Hepatocyte (in vitro differentiated cells): Measurements from ENCODE around the gene INTS11. TPM values are rescaled to one million over a fixed set of nuclear protein-coding genes. Genes with fewer than 3 reads are reported as not detected.

ENCODE experiments used
- DNase-seq: peaks from one replicate; pipeline ENCODE4 v3.0.0-alpha.2; 2016; ENCODE audit warnings: low spot score
- H2AFZ ChIP-seq: fragments of 200-600 bp; sonication (generic); 2 replicates; pipeline ENCODE4 v1.6.0; 2016; ENCODE audit warnings: antibody characterized with exemption, mild to moderate bottlenecking
- H3K27ac ChIP-seq: fragments of 200-600 bp; sonication (generic); 2 replicates; pipeline ENCODE4 v1.5.1; 2016; ENCODE audit warnings: mild to moderate bottlenecking
- H3K27me3 ChIP-seq: fragments of 200-600 bp; sonication (generic); 2 replicates; pipeline ENCODE4 v1.6.1; 2016
- H3K36me3 ChIP-seq: fragments of 200-600 bp; sonication (generic); replicated peaks from 2 replicates; pipeline ENCODE4 v1.5.1; 2016; ENCODE audit warnings: low read depth; ENCODE audit not compliant: insufficient read depth
- H3K4me1 ChIP-seq: fragments of 200-600 bp; sonication (generic); 2 replicates; pipeline ENCODE4 v1.5.1; 2016; ENCODE audit warnings: mild to moderate bottlenecking, moderate library complexity; ENCODE audit not compliant: insufficient read depth
- H3K4me2 ChIP-seq: fragments of 200-600 bp; sonication (generic); 2 replicates; pipeline ENCODE4 v1.6.0; 2016
- H3K4me3 ChIP-seq: fragments of 200-600 bp; sonication (generic); 2 replicates; pipeline ENCODE4 v1.5.1; 2016; ENCODE audit warnings: mild to moderate bottlenecking
- H3K79me2 ChIP-seq: fragments of 200-600 bp; sonication (generic); 2 replicates; pipeline ENCODE4 v1.6.0; 2017; ENCODE audit warnings: mild to moderate bottlenecking
- H3K9me2 ChIP-seq: fragments of 200-600 bp; sonication (generic); replicated peaks from 2 replicates; pipeline ENCODE4 v1.6.0; 2017; ENCODE audit warnings: mild to moderate bottlenecking; ENCODE audit not compliant: insufficient read depth
- H3K9me3 ChIP-seq: fragments of 200-600 bp; sonication (generic); 2 replicates; pipeline ENCODE4 v1.5.1; 2016; ENCODE audit warnings: low read depth, mild to moderate bottlenecking
- H4K20me1 ChIP-seq: fragments of 200-600 bp; sonication (generic); 2 replicates; pipeline ENCODE4 v1.6.0; 2016; ENCODE audit warnings: mild to moderate bottlenecking; ENCODE audit not compliant: insufficient read depth, poor library complexity, severe bottlenecking
- CTCF ChIP-seq: fragments of 200-600 bp; sonication (generic); IDR thresholded peaks from 2 replicates; pipeline ENCODE4 v1.5.1; 2016; ENCODE audit warnings: antibody characterized with exemption, mild to moderate bottlenecking; ENCODE audit not compliant: poor library complexity
- EZH2 ChIP-seq: fragments of 200-600 bp; sonication (generic); IDR thresholded peaks from 2 replicates; pipeline ENCODE4 v1.6.1; 2016; ENCODE audit warnings: antibody characterized with exemption, mild to moderate bottlenecking, borderline replicate concordance
- EZH2phosphoT487 ChIP-seq: fragments of 200-600 bp; sonication (generic); IDR thresholded peaks from one replicate; pipeline ENCODE4 v1.6.1; 2018; ENCODE audit warnings: antibody characterized with exemption, mild to moderate bottlenecking, low read depth, moderate library complexity; ENCODE audit not compliant: unreplicated experiment, severe bottlenecking
- WGBS: methylation state at CpG from one replicate; pipeline ENCODE4 v1.1.6; 2016; ENCODE audit warnings: low lambda C conversion rate; ENCODE audit errors: missing lambda C conversion rate; 5-methylcytosine and 5-hydroxymethylcytosine counted together
- polyA plus RNA-seq: library from polyadenylated mRNA; unstranded; fragments of >200 nt; fragmentation: Nextera tagmentation; extraction: Ambion mirVana; gene quantifications from 2 replicates; pipeline ENCODE4 v1.2.1, GENCODE V29; 2016
- total RNA-seq: library from RNA; depleted of rRNA; stranded (reverse); fragments of >200 nt; gene quantifications from 2 replicates; pipeline ENCODE4 v1.2.3, GENCODE V29; 2014

INTS11 gene
- total and polyA plus RNA-seq, 2 experiments from 2014 or later, result 80.4 to 80.6 TPM

DNA sequence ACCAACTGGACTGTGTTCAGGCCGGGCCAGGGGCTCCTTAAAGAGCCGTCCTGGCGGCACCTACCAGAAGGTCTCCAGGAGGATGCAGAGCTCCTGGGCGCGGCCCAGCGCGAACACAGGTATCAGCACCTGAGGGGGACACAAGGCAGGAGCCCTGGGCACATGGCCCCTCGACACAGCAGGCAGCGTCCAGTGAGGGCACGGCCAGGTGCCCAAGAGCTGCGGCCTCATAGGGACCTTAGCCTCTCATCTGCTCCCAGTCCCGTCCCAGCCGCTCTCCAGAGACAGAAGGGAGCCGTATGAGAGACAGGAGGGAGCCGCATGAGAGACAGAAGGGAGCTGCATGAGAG is 10.2 kb downstream of the INTS11 start:
- WGBS, result 98% methylated on average over 15 of the region's 15 CpGs
- Histone ChIP-seq H3K36me3 (no peaks in the 10 kb centered on the region), H3K79me2 (peaks cover 44% of the 10 kb centered on the region), H3K4me2 (no peak overlapping the region), H3K9me3 (no peaks in the 10 kb centered on the region), H4K20me1 (peaks cover 4% of the 10 kb centered on the region), H3K4me1 (peaks cover 15% of the 10 kb centered on the region), H3K27ac (no peak overlapping the region), H3K27me3 (no peaks in the 10 kb centered on the region), H3K9me2 (no peaks in the 10 kb centered on the region), H3K4me3 (no peak overlapping the region), H2AFZ (no peak overlapping the region)
- DNase-seq, result no peak
- no peak for TF ChIP-seq CTCF

DNA sequence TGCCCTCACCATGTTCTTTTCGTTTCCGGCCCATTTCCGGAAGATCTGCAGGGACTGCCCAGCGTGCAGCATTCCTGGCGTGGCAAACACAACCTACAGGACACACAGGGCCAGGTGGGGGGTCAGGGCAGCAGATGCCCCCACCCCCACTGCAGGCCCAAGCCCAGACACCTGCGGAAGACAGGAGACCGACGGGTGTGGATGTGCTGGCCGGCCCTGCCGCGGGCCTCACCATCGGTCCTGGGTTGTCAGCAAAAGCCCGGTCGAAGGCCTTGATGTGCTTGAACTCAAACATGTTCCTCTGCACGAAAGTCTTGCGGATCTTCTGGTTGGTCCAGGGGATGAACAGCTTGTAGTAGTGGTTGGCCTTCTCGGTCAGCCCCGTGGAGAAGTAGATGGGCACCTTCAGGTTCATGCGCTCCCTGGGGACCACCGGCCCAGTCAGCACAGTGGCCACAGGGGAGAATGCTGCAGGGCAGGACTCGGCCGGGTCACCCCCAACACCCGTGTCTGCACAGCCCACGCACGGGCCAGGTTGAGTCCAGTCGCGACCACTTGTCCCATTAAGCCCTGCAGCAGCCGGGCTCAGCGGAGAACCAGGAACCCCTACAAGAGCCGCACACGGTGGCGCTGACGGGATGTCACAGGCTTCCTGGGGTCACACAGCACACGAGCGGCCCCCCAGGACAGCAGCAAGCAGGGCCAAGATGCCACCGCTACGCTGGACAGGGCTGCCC is 10.8 kb downstream of the INTS11 start:
- H3K27ac ChIP-seq, result no peak overlapping the region
- peaks cover 4% of the 10 kb centered on the region for H4K20me1 ChIP-seq
- peaks cover 44% of the 10 kb centered on the region for H3K79me2 ChIP-seq
- TF ChIP-seq CTCF (no peak), EZH2phosphoT487 (no peak)
- H3K4me3 ChIP-seq, result no peak overlapping the region
- 94% methylated on average over 35 of the region's 37 CpGs for WGBS
- no peaks in the 10 kb centered on the region for H3K36me3 ChIP-seq
- H3K4me1 ChIP-seq, result peaks cover 17% of the 10 kb centered on the region
- H3K4me2 ChIP-seq, result no peak overlapping the region
- DNase-seq, result no peak
- no peaks in the 10 kb centered on the region for H3K9me2 ChIP-seq
- no peaks in the 10 kb centered on the region for H3K9me3 ChIP-seq
- no peak overlapping the region for H2AFZ ChIP-seq
- no peaks in the 10 kb centered on the region for H3K27me3 ChIP-seq

- Histone ChIP-seq H2AFZ (no peak overlapping the region), H3K4me3 (no peak overlapping the region), H3K4me2 (no peak overlapping the region), H3K9me2 (no peaks in the 10 kb centered on the region), H3K27me3 (no peaks in the 10 kb centered on the region), H3K79me2 (peaks cover 40% of the 10 kb centered on the region), H3K9me3 (no peaks in the 10 kb centered on the region), H3K27ac (no peak overlapping the region), H4K20me1 (peaks cover 4% of the 10 kb centered on the region), H3K36me3 (no peaks in the 10 kb centered on the region), H3K4me1 (peaks cover 12% of the 10 kb centered on the region)
- 97% methylated on average over 44 of the region's 49 CpGs for WGBS
- DNase-seq, result no peak
- TF ChIP-seq EZH2, result no peak
- TF ChIP-seq CTCF, result no peak
- no peak for TF ChIP-seq EZH2phosphoT487
Observed at GRCh38 chr1:1312450-1313314, 11.8 kb downstream of the INTS11 start.
